Measurements from ENCODE around the gene ATF7IP2. TPM values are rescaled to one million over a fixed set of nuclear protein-coding genes. Genes with fewer than 3 reads are reported as not detected.

Gene ATF7IP2
- polyA plus RNA-seq, 1 donor (not counting 4 experiments of a cell fraction or from before 2014, with no cell fraction given), result 9.8 TPM

DNA sequence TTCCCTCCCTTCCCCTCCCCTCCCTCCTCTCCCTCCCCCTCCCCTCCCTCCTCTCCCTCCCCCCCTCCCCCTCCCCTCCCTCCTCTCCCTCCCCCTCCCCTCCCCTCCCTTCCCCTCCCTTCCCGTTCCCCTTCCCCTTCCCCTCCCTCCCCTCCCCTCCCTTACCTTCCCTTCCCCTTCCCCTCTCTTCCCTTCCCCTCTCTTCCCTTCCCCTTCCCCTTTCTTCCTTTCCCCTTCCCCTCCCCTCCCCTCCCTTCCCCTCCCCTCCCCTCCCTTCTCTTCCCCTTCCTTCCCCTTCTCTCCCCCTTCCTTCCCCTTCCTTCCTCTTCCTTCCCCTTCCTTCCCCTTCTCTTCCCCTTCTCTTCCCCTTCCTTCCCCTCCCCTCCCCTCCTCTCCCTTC is 133.4 kb downstream of the ATF7IP2 start:
- Histone ChIP-seq H3K4me1 (ENCODE audit: control insufficient read depth, extremely low read depth, insufficient read depth, low read length) (no peaks in the 10 kb centered on the region), H4K20me1 (ENCODE audit: control insufficient read depth, extremely low read depth, insufficient read depth, low read length) (no peaks in the 10 kb centered on the region), H3K79me2 (ENCODE audit: control insufficient read depth, insufficient read depth, low read length) (no peaks in the 10 kb centered on the region), H3K4me3 (ENCODE audit: control insufficient read depth in 2 of 3, extremely low read depth in 1 of 3, insufficient read depth in 2 of 3, low read depth in 1 of 3, low read length in 3 of 3) (no peak overlapping the region), H3K27me3 (ENCODE audit: control insufficient read depth, extremely low read depth, insufficient read depth, low read length) (no peaks in the 10 kb centered on the region), H3K4me2 (ENCODE audit: control insufficient read depth, extremely low read depth, insufficient read depth, low read depth, low read length) (no peak overlapping the region), H3K9ac (ENCODE audit: control insufficient read depth, extremely low read depth, insufficient read depth, low read length) (no peak overlapping the region), H3K9me3 (ENCODE audit: control insufficient read depth, low read depth, low read length) (no peaks in the 10 kb centered on the region), H3K36me3 (ENCODE audit: control insufficient read depth in 2 of 2, extremely low read depth in 1 of 2, insufficient read depth in 2 of 2, low read length in 2 of 2) (no peaks in the 10 kb centered on the region), H3K9me1 (ENCODE audit: control insufficient read depth, extremely low read depth, insufficient read depth, low read length) (no peaks in the 10 kb centered on the region), H2AFZ (ENCODE audit: control insufficient read depth, low read length) (no peak overlapping the region), H3K27ac (ENCODE audit: control insufficient read depth, insufficient read depth, low read length) (no peak overlapping the region)
- no peak for DNase-seq (ENCODE audit: low read depth, low spot score)
- dilution Hi-C loops (cut with MboI; ENCODE audit: extremely low pct_ligation_motif_present, low sequenced_read_pairs), result no loop called here
- TF ChIP-seq EZH2 (IDR thresholded peaks at IDR 0.05; ENCODE audit: low read length), result no peak
- TF ChIP-seq, protein P1, sequence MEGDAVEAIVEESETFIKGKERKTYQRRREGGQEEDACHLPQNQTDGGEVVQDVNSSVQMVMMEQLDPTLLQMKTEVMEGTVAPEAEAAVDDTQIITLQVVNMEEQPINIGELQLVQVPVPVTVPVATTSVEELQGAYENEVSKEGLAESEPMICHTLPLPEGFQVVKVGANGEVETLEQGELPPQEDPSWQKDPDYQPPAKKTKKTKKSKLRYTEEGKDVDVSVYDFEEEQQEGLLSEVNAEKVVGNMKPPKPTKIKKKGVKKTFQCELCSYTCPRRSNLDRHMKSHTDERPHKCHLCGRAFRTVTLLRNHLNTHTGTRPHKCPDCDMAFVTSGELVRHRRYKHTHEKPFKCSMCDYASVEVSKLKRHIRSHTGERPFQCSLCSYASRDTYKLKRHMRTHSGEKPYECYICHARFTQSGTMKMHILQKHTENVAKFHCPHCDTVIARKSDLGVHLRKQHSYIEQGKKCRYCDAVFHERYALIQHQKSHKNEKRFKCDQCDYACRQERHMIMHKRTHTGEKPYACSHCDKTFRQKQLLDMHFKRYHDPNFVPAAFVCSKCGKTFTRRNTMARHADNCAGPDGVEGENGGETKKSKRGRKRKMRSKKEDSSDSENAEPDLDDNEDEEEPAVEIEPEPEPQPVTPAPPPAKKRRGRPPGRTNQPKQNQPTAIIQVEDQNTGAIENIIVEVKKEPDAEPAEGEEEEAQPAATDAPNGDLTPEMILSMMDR (optimal IDR thresholded peaks at IDR 0.05 in 1 of 3, IDR thresholded peaks at IDR 0.05 in 1 of 3, conservative IDR thresholded peaks at IDR 0.05 in 1 of 3; ENCODE audit: extremely low read depth in 1 of 3, insufficient read depth in 2 of 3, low read length in 3 of 3), result no peak
- FAIRE-seq, result no peak

DNA sequence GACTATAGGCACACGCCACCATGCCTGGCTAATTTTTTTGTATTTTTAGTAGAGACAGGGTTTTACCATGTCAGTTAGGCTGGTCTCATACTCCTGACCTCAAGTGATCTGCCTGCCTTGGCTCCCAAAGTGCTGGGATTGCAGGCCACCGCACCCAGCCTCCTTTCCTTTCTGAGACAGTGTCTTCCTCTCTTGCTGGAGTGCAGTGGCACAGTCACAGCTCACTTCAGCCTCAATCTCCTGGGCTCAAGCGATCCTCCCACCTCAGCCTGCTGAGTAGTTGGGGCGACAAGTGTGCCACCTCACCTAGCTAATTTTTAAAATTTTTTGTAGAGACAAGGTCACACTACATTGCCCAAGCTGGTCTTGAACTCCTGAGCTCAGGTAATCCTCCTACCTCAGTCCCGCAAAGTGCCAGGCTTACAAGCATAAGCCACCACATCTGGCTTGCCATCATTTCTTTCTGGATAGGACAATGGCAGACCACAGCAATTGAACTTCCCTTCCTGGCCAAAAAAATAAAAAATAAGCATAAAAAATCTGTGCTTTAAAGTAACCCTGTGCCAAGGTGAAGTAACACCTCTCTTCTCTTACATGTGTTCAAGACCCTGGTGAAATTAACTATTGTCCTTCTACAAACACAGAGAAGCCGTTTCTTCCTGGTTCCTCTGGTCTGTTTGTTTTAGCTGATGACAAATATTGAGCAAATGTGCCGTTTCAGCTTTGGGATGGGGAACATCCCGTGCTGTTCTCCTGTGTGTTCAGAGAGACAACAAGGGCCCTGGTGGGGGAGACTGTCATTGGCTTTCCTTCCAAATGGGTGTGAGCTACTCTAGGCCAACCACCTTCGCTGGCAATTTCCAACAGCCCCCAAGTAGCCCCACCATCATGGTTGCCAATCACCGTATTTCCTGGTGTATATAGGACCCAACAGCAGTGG is 134.3 kb downstream of the ATF7IP2 start:
- H3K27ac ChIP-seq (ENCODE audit: control insufficient read depth, insufficient read depth, low read length), result no peak overlapping the region
- no peaks in the 10 kb centered on the region for H4K20me1 ChIP-seq (ENCODE audit: control insufficient read depth, extremely low read depth, insufficient read depth, low read length)
- H3K4me2 ChIP-seq (ENCODE audit: control insufficient read depth, extremely low read depth, insufficient read depth, low read depth, low read length), result no peak overlapping the region
- no peak overlapping the region for H2AFZ ChIP-seq (ENCODE audit: control insufficient read depth, low read length)
- no peaks in the 10 kb centered on the region for H3K9me3 ChIP-seq (ENCODE audit: control insufficient read depth, low read depth, low read length)
- no peaks in the 10 kb centered on the region for H3K36me3 ChIP-seq (ENCODE audit: control insufficient read depth in 2 of 2, extremely low read depth in 1 of 2, insufficient read depth in 2 of 2, low read length in 2 of 2)
- no peak overlapping the region for H3K4me3 ChIP-seq (ENCODE audit: control insufficient read depth in 2 of 3, extremely low read depth in 1 of 3, insufficient read depth in 2 of 3, low read depth in 1 of 3, low read length in 3 of 3)
- DNase-seq (ENCODE audit: low read depth, low spot score), result no peak
- dilution Hi-C loops (cut with MboI; ENCODE audit: extremely low pct_ligation_motif_present, low sequenced_read_pairs), result no loop called here
- H3K4me1 ChIP-seq (ENCODE audit: control insufficient read depth, extremely low read depth, insufficient read depth, low read length), result no peaks in the 10 kb centered on the region
- no peak for FAIRE-seq
- H3K27me3 ChIP-seq (ENCODE audit: control insufficient read depth, extremely low read depth, insufficient read depth, low read length), result no peaks in the 10 kb centered on the region
- H3K9ac ChIP-seq (ENCODE audit: control insufficient read depth, extremely low read depth, insufficient read depth, low read length), result no peak overlapping the region
- no peaks in the 10 kb centered on the region for H3K79me2 ChIP-seq (ENCODE audit: control insufficient read depth, insufficient read depth, low read length)
- TF ChIP-seq, protein P1 (optimal IDR thresholded peaks at IDR 0.05 in 1 of 3, IDR thresholded peaks at IDR 0.05 in 1 of 3, conservative IDR thresholded peaks at IDR 0.05 in 1 of 3; ENCODE audit: extremely low read depth in 1 of 3, insufficient read depth in 2 of 3, low read length in 3 of 3), result no peak
- no peak for TF ChIP-seq EZH2 (IDR thresholded peaks at IDR 0.05; ENCODE audit: low read length)
- H3K9me1 ChIP-seq (ENCODE audit: control insufficient read depth, extremely low read depth, insufficient read depth, low read length), result no peaks in the 10 kb centered on the region

All from keratinocyte (primary cell).